Fibroblast of skin of left biceps (primary cell): ENCODE results near the gene CCDC71.

ENCODE experiments used
- DNase-seq, 2 experiments: peaks; one replicate each; pipeline ENCODE4 v3.0.0-alpha.2; 2013; ENCODE audit warnings: low read depth in 2 of 2

Gene CCDC71

DNA sequence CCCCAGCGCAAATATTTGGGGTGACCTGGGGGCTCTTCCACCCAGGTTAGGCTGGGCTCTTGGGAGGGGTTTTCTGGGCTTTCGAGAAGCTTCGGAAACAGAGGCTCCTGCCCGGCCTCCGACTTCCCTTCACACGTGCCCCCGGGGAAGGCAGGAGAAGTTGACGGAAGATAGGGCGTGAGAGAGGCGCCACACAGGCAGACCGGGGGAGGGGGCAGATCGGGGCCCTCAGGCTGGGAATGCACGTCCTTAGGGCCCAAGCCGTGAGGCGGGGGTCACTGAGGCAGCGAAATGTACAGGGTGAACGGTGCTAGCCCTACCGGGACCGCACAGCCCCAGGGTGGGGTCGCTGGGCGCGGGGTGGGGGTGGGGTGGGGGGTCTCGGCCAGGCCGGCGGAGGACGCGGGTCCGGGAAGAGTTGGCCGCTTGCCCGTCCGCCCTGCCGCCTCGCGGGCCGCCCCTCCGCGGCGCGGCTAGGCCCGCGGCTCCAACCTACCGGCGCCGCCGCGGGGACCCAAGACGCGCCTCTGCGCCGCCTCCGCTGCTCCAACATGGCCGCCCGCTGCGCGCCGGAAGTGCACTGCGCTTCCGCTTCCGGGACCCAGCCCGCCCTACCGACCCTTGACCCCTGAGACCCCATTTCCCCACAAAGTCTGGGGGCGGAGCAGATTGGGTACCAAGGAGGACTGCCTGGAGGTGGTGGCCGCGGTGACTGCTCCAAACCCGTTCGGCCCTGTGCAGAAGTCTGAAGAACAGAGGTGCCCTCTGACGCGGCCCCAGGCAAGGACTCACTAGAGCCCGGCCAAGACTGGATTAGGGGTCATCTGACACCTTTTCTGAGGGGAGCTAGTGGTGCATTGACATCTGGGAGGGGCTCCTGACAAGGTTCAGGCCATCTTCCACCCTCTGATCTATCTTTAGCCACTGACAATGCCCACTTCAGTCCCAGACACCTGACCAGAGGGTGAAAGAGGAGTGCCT, at the start of gene CCDC71:
TSS of gene CCDC71 (minus strand) at position 561 of the 981 bp plus-strand sequence. CDS start 2,123 bp downstream, outside the sequence.
- DNase-seq: peak; percentile 29 to 33

GRCh38 chr3:49213998-49214397, 47.9 kb upstream of the CCDC71 start:
- DNase-seq: no peak

- DNase-seq: no peak
Observed at GRCh38 chr3:49213541-49213943, 47.4 kb upstream of the CCDC71 start.

- DNase-seq: no peak
Observed at GRCh38 chr3:49199900-49200281, 33.8 kb upstream of the CCDC71 start.

DNA sequence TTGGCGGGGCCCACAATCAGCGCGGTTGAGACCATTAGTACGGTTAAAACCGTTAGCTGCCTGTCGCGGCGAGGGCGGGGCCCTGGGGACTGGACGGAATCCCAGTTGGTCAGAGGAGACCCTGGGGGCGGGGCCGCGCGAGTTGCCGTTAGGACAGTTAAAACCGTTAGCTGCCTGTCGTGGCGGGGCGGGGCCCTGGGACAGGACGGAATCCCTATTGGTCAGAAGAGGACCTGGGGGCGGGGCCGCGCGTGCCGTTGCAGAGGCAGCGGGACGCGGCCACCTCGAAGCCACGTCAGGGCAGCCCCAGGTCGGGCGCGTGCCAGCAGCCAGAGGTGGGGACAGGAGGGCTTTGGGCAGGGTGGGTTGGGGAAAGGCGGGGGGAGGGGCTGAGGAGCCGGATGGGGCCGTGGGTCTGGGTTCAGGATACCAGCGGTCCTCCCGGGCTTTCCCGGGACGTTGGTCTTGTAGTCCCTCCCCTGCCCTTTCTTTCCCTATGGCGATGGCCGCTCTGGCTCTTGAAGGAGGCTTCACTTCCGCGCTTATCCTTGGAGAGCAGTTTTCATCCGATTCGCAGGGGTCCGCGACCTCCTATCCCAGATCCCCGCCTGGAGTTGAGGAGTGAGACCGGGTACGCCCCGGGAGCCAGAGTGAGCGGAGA, 33.2 kb upstream of the CCDC71 start:
- DNase-seq: peak; percentile 49

DNA sequence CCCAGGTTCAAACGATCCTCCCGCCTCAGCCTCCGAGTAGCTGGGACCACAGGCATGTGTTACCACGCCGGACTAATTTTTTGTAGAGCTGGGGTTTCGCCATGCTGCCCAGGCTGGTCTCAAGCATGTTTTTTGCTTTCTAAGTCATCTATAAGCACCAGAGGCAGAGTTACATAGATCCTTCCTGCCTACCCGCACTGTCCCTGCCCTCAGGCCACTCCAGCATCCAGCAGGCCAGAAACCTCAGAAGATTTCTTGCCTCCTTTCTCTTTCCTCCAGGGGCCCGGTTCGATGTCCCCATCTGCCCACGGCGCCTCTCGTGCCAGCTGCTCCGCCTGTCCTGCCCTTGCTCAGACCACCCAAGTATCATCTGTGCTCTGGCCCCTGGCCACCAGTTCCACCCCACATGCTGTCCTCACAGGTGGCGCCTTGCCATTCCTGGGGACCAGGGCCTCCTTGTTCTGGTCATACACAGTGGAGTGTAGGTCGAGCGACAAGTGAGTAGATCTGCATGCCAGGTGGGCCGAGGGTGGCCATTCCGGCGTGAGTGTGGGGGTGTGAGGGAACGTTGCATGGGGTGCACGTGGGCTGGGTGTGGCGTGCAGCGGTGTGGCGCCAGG, 32.6 kb upstream of the CCDC71 start:
- no peak for DNase-seq

DNA sequence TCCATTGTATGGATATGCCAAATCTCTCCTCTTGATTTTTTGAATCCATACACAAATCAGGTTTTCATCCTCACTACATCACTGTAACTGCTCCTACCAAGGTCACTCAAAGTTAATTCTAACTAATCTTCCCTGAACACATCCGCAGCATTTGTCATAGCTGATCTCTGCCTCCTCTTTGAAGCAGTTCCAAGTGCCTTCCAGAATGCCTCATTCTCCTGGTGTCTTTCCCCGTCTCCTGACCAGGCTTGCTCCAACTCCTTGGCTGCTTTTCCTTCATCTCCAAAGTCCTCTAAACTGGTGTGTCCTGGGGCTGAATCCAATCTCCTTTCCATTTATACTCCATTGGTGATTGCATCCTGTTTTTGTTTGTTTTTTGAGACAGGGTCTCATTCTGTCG, 32.0 kb upstream of the CCDC71 start:
- DNase-seq: no peak

- DNase-seq: no peak
Observed at GRCh38 chr3:49191741-49192140, 25.6 kb upstream of the CCDC71 start.

GRCh38 chr3:49183873-49184272, 17.7 kb upstream of the CCDC71 start:
- DNase-seq: no peak

DNA sequence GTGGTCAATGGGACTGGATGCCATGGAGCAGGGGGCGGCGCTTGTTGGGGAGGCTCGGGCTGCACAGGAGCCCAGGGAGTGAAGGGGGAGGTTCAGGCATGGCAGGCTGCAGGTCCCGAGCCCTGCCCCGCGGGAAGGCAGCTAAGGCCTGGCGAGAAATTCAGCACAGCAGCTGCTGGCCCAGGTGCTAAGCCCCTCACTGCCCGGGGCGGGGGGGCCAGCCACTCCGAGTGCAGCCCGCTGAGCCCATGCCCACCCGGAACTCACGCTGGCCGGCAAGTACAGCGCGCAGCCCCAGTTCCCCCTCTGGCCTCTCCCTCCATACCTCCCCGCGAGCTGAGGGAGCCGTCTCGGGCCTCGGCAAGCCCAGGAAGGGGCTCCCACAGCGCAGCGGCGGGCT, 16.6 kb upstream of the CCDC71 start:
- DNase-seq: no peak

DNA sequence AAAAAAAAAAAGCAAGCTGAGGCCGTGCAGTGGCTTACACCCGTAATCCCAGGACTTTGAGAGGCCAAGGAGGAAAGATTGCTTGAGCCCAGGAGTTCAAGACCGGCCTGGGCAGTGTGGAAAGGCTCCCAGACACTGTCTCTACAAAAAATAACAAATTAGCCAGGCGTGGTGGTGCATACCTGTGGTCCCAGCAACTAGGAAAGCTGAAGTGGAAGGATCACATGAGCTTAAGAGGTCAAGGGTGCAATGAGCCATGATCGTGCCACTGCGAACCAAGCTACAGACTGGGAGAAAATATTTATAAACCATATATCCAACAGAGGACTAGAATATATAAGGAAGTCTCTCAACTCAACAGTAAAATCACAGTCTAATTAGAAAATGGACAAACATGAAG, 15.2 kb upstream of the CCDC71 start:
- no peak for DNase-seq

DNA sequence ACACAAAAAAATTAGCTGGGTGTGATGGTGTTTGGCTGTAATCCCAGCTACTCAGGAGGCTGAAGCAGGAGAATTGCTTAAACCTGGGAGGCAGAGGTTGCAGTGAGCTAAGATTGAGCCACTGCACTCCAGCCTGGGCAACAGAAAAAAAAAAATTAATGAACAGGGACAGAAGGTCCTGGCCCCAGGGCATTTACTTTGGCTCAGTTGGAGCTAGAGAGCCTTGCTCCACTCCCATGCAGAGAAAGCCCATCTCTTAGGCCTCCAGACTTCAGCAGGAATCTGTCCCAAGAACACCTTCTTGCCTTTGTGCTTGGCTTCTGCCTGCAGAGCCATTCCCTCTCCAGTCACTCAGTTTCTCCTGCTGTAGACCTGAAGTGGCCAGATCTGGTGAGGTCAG, 14.0 kb upstream of the CCDC71 start:
- no peak for DNase-seq

DNA sequence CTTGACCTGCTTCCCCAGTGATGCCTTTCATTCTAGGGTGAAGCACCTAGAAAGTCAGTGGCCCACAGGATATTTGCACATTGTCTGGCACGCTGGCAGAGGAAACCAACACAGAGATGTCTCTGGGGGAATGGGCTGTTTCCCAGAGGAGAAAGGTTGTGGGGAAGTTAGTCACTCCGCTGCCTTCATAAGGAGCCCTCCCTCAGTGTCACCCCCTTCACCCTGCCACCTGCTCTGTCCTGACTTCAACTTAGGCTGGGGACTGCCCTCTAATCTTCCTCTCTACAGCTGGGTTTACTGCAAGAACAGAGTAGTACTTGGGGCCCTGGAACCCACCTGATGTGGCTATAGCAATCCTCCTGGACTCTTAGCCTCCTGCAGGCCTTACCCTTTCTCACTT, 10.9 kb upstream of the CCDC71 start:
- no peak for DNase-seq

DNA sequence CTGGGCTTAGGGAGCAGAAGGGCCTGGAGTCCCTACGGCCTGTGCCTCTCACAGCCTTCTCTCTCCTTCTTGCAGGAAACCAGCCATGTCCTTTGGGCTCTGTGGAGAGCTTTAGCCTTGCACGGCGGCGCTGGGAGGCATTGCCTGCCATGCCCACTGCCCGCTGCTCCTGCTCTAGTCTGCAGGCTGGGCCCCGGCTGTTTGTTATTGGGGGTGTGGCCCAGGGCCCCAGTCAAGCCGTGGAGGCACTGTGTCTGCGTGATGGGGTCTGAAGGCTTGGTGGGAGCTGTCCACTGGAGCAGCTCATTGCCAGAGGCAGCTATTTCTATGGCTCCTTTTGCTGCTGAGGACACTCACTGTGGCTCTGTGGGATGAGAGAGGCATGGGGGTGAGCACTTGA, 9.4 kb upstream of the CCDC71 start:
- no peak for DNase-seq

GRCh38 chr3:49174397-49174985, 8.4 kb upstream of the CCDC71 start:
- DNase-seq: no peak

GRCh38 chr3:49173792-49174170, 7.7 kb upstream of the CCDC71 start:
- no peak for DNase-seq

DNA sequence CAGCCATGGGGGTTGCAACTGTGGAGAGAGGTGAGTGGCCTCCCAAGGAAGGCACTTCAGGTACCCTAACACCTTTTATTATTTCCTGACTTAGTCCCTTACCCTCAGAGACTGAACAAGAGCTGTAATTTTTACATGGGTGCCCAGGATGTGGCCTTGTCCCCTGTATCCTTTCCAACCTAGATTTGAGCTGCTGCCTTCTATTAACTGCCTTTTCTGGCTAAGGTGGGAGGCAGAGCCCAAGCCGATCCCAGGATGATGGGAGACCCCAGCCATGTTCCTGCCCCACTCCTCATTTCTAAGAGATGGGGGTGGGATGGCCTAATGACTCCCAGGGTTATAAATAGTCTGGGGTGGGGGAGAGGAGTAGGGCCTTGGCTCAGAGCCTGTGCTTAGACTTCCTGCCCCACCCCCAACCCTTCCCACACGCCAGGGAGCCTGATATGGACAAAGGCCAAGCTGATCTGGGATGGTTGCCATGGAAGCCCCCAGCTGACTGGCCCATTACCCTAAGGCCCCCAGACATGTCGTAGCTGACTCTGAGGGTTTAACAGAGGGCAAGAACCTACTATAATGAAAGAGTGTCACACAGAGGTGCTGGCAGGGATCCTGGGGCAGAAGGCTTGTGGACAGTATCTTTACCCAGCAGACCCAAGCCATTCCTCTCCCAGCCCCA, 7.1 kb upstream of the CCDC71 start:
- peak in 1 of 2 experiments; percentile 7 for DNase-seq

GRCh38 chr3:49172551-49173041, 6.5 kb upstream of the CCDC71 start:
- no peak for DNase-seq

DNA sequence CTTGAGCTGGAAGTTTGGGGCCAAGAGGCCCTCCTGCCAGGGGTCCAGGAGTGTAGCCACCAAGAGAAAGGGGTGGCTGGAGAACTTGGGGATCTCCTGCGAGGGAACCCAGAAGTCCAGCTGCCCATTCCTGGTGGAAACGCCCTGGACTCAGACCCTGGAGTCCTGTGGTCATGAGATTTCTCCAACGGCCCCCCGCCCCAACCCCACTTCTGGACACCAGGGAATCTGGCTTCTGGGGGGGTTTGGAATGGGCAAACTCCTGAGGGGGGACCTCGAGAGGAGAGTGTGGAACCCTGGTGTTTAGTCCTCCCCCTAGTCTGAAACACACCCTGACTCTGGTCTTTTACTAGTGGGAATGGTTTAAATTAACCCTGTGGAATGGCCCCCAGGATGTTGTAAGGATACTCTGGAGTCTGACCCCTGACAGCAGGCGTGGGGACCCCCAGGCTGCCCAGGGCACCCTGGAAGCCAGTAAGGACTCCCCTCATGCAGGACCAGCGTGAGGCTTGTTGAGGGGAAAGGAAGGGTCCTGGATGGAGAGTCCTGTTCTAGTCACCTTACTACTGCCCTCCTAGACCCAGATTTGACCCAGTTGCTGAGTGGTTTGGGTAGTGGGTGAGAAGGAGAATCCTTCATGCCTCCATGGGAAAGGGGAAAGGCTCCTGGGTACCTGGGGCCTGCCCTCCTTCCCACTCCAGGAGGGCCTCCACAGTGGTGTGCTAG, 5.8 kb upstream of the CCDC71 start:
- DNase-seq: no peak

DNA sequence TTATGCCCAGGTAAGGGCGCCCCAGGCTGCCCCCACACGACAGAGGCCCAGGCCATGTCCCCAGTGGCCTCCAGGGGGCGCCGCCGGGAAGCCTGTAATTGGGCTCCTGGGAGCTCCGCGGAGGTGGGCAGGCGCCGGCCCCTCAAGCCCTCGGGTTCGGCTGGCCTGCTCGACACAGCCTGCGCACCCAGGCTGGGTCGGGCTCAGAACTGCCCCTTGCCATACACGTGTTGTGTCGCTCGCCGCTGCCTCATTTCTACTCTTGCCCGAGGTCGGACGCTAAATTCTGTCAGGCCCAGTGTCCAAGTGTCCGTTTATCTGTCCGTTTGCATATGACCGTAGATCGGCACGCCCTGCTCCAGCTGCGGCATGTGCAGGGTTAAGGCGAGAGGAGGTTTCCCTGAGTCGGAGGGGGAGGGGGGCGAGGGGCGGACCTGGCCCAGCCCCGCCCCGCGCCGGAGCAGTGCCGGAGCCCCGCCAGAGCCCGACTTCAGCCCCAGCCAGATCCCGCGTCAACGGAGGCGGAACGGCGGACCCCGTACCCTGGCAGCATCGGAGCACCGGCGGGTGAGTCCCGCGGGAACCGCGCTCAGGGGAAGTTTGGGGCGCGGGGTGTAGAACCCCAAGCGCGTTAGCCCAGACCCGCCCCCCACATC, 5.1 kb upstream of the CCDC71 start, which contains the start of gene KLHDC8B:
TSS of gene KLHDC8B (plus strand) at position 480 of the 656 bp plus-strand sequence. CDS start 1,172 bp downstream, outside the sequence.
- DNase-seq: peak; percentile 47 to 52
